ENCODE measurements around the gene ANKRD17. TPM values are rescaled to one million over a fixed set of nuclear protein-coding genes. Genes with fewer than 3 reads are reported as not detected.

Gene ANKRD17
- total and polyA plus RNA-seq, 9 of the 15 experiments (the other 6 are each of a cell fraction or from before 2014, with no cell fraction given) = 25.5 to 86.9 (median 52.2) TPM

DNA sequence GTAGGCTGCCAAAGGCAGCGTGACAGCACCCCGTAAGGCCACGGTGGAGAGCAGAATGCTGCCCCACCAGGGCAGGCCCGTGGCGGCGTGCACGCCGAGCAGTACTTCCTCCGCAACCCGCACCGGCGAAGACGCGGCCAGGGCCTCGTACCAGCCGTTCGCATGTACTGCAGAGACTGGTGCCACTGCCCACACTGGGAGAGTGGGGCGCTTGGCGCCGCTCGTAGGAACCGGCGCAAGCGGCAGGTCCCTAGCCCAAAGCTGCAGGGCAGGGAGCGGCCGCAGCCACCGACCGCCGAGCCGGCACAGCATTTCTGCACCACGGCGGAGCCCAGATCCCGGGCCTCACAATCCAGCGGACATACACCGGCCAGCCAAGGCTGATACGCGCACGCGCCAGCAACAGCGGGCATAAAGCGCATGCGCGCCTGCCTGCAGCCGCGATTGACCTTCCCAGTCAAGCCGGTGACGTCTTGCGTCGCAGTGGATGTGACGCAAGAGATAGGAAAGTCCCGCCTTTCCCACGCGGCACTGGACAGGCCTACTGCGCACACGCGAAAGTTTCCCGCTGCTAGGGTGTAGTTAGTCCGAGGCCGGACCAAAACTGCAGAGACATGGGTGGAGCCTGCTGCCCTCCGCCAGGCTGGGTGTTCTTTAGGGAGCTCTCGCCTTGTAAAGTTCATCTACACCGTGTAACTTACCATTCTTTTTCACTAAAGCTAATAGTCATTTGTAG is 189.1 kb downstream of the ANKRD17 start, which contains the start of gene COX18 (continued):
- TF ChIP-seq SIN3B (IDR thresholded peaks at IDR 0.05; ENCODE audit: low read depth) = no peak
- TF ChIP-seq U2AF2 (optimal IDR thresholded peaks at IDR 0.05; ENCODE audit: low read depth, low read length) = no peak
- no peak for TF ChIP-seq ZNF175 (CRISPR knock-in tag; IDR thresholded peaks at IDR 0.05; ENCODE audit: low read depth)
- TF ChIP-seq RHOXF2B (CRISPR knock-in tag; conservative IDR thresholded peaks at IDR 0.05) = no peak
- TF ChIP-seq ZNF609 (CRISPR knock-in tag; IDR thresholded peaks at IDR 0.05; ENCODE audit: borderline replicate concordance) = peak; percentile 64; the same call in 1 of the 2 replicates
- TF ChIP-seq MCM7 (IDR thresholded peaks at IDR 0.05) = no peak
- no peak for TF ChIP-seq NR1H2 (CRISPR knock-in tag; IDR thresholded peaks at IDR 0.05)
- peak in 1 of 2 experiments; percentile 82; a peak in 2 of 4 replicates for TF ChIP-seq FOXA3 (CRISPR knock-in tag; conservative IDR thresholded peaks at IDR 0.05 in 1 of 2, IDR thresholded peaks at IDR 0.05 in 1 of 2)
- TF ChIP-seq SETDB1 (IDR thresholded peaks at IDR 0.05; ENCODE audit: low read length) = peak; percentile 18
- TF ChIP-seq UBTF (IDR thresholded peaks at IDR 0.05; ENCODE audit: borderline replicate concordance in 1 of 2, low read depth in 2 of 2, low read length in 2 of 2) = peak; percentile 73 to 88
- TF ChIP-seq TAF7 (tag; IDR thresholded peaks at IDR 0.05) = peak; percentile 51; the same call in 1 of the 2 replicates
- no peak for TF ChIP-seq THRAP3 (IDR thresholded peaks at IDR 0.05; ENCODE audit: borderline replicate concordance)
- TF ChIP-seq ZNF639 (CRISPR knock-in tag; conservative IDR thresholded peaks at IDR 0.05 in 1 of 2, IDR thresholded peaks at IDR 0.05 in 1 of 2) = no peak; a peak in 2 of 4 replicates
- TF ChIP-seq KLF10 (CRISPR knock-in tag; IDR thresholded peaks at IDR 0.05) = no peak
- TF ChIP-seq, protein P1, sequence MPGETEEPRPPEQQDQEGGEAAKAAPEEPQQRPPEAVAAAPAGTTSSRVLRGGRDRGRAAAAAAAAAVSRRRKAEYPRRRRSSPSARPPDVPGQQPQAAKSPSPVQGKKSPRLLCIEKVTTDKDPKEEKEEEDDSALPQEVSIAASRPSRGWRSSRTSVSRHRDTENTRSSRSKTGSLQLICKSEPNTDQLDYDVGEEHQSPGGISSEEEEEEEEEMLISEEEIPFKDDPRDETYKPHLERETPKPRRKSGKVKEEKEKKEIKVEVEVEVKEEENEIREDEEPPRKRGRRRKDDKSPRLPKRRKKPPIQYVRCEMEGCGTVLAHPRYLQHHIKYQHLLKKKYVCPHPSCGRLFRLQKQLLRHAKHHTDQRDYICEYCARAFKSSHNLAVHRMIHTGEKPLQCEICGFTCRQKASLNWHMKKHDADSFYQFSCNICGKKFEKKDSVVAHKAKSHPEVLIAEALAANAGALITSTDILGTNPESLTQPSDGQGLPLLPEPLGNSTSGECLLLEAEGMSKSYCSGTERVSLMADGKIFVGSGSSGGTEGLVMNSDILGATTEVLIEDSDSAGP (CRISPR knock-in tag; IDR thresholded peaks at IDR 0.05) = peak; percentile 67; the same call in 1 of the 2 replicates
- TF ChIP-seq ZNF785 (CRISPR knock-in tag; IDR thresholded peaks at IDR 0.05) = no peak
- TF ChIP-seq RAD51 (IDR thresholded peaks at IDR 0.05; ENCODE audit: borderline replicate concordance, low read depth) = no peak
